Mesenchymal stem cell (in vitro differentiated cells and primary cell): ENCODE measurements around the gene SCART1.

Source experiments
- DNase-seq: peaks from one replicate; pipeline ENCODE4 v3.0.0-alpha.2; 2013
- H2AFZ ChIP-seq: one replicate; pipeline ENCODE4 v1.6.1; 2013; ENCODE audit warnings: low read depth, mild to moderate bottlenecking, control low read depth, inconsistent platforms, low read length, moderate library complexity
- H2AK5ac ChIP-seq: 2 replicates; pipeline ENCODE4 v1.6.1; 2013; ENCODE audit warnings: low read length, moderate library complexity, mild to moderate bottlenecking, inconsistent platforms; ENCODE audit not compliant: severe bottlenecking
- H2BK120ac ChIP-seq: one replicate; pipeline ENCODE4 v1.6.1; 2013; ENCODE audit warnings: low read depth, mild to moderate bottlenecking, inconsistent platforms, low read length, moderate library complexity
- H2BK12ac ChIP-seq, 2 experiments: one replicate each; pipeline ENCODE4 v1.6.1; 2013; ENCODE audit warnings: inconsistent platforms in 2 of 2, low read length in 2 of 2, mild to moderate bottlenecking in 2 of 2, moderate library complexity in 2 of 2, control low read depth in 1 of 2
- H2BK15ac ChIP-seq: one replicate; pipeline ENCODE4 v1.6.1; 2013; ENCODE audit warnings: mild to moderate bottlenecking, low read depth, inconsistent platforms; ENCODE audit not compliant: poor library complexity, severe bottlenecking
- H2BK5ac ChIP-seq: 2 replicates; pipeline ENCODE4 v1.6.1; 2013; ENCODE audit warnings: low read depth, mild to moderate bottlenecking, low read length, control low read depth, inconsistent platforms; ENCODE audit not compliant: poor library complexity, severe bottlenecking
- H3K14ac ChIP-seq, 2 experiments: one replicate each; pipeline ENCODE4 v1.6.1; 2013; ENCODE audit warnings: inconsistent platforms in 2 of 2, low read length in 2 of 2, control low read depth in 1 of 2, mild to moderate bottlenecking in 1 of 2, moderate library complexity in 1 of 2
- H3K18ac ChIP-seq, 2 experiments: one replicate each; pipeline ENCODE4 v1.6.1; 2013; ENCODE audit warnings: inconsistent platforms in 2 of 2, low read length in 2 of 2, control low read depth in 1 of 2, low read depth in 1 of 2, mild to moderate bottlenecking in 1 of 2
- H3K23ac ChIP-seq, 2 experiments: one replicate each; pipeline ENCODE4 v1.6.1; 2013; ENCODE audit warnings: inconsistent platforms in 2 of 2, low read length in 2 of 2, mild to moderate bottlenecking in 2 of 2, moderate library complexity in 2 of 2, control low read depth in 1 of 2
- H3K27ac ChIP-seq: 2 replicates; pipeline ENCODE4 v1.5.1; 2013; ENCODE audit warnings: mild to moderate bottlenecking, moderate library complexity, low read length, control low read depth, inconsistent platforms; ENCODE audit not compliant: poor library complexity, severe bottlenecking
- H3K27me3 ChIP-seq, 2 experiments: 2 replicates each; pipeline versions ENCODE4 v1.6.1 to v1.7.0; 2013; ENCODE audit warnings: low read length in 2 of 2, mild to moderate bottlenecking in 2 of 2, moderate library complexity in 2 of 2, control low read depth in 1 of 2, inconsistent platforms in 1 of 2; ENCODE audit not compliant: control insufficient read depth in 1 of 2, insufficient read depth in 1 of 2
- H3K36me3 ChIP-seq, 2 experiments: 2 replicates each; pipeline versions ENCODE4 v1.6.1 to v1.7.0; 2013; ENCODE audit warnings: low read length in 2 of 2, control low read depth in 1 of 2, inconsistent platforms in 1 of 2, low read depth in 1 of 2, mild to moderate bottlenecking in 1 of 2; ENCODE audit not compliant: insufficient read depth in 2 of 2, control insufficient read depth in 1 of 2
- H3K4ac ChIP-seq, 2 experiments: one replicate each; pipeline ENCODE4 v1.6.1; 2013; ENCODE audit warnings: inconsistent platforms in 2 of 2, low read length in 2 of 2, mild to moderate bottlenecking in 2 of 2, moderate library complexity in 2 of 2, control low read depth in 1 of 2, low read depth in 1 of 2
- H3K4me1 ChIP-seq: 2 replicates; pipeline ENCODE4 v1.6.1; 2013; ENCODE audit warnings: low read depth, low read length, control low read depth; ENCODE audit not compliant: control insufficient read depth, insufficient read depth
- H3K4me2 ChIP-seq: 2 replicates; pipeline ENCODE4 v1.6.1; 2013; ENCODE audit warnings: low read length, mild to moderate bottlenecking, inconsistent platforms; ENCODE audit not compliant: poor library complexity, severe bottlenecking
- H3K4me3 ChIP-seq, 2 experiments: 2 replicates each; pipeline versions ENCODE4 v1.5.1 to v1.7.0; 2013; ENCODE audit warnings: low read length in 2 of 2, mild to moderate bottlenecking in 2 of 2, control low read depth in 1 of 2, low read depth in 1 of 2; ENCODE audit not compliant: insufficient read depth in 1 of 2
- H3K79me1 ChIP-seq: replicated peaks from 2 replicates; pipeline ENCODE4 v1.6.1; 2013; ENCODE audit warnings: mild to moderate bottlenecking, control low read depth, low read length, inconsistent platforms; ENCODE audit not compliant: poor library complexity, severe bottlenecking
- H3K9ac ChIP-seq: 2 replicates; pipeline ENCODE4 v1.7.0; 2013; ENCODE audit warnings: mild to moderate bottlenecking, low read length, moderate library complexity
- H3K9me3 ChIP-seq: 2 replicates; pipeline ENCODE4 v1.7.0; 2013; ENCODE audit warnings: mild to moderate bottlenecking, low read length; ENCODE audit not compliant: control insufficient read depth
- H4K8ac ChIP-seq: one replicate; pipeline ENCODE4 v1.6.1; 2013; ENCODE audit warnings: inconsistent platforms, mild to moderate bottlenecking, low read length, moderate library complexity
- H4K91ac ChIP-seq: one replicate; pipeline ENCODE4 v1.6.1; 2013; ENCODE audit warnings: mild to moderate bottlenecking, low read length, inconsistent platforms
- WGBS: methylation state at CpG from one replicate; pipeline ENCODE4 v1.1.7; 2013; ENCODE audit warnings: mixed read lengths; 5-methylcytosine and 5-hydroxymethylcytosine counted together

The SCART1 gene

DNA sequence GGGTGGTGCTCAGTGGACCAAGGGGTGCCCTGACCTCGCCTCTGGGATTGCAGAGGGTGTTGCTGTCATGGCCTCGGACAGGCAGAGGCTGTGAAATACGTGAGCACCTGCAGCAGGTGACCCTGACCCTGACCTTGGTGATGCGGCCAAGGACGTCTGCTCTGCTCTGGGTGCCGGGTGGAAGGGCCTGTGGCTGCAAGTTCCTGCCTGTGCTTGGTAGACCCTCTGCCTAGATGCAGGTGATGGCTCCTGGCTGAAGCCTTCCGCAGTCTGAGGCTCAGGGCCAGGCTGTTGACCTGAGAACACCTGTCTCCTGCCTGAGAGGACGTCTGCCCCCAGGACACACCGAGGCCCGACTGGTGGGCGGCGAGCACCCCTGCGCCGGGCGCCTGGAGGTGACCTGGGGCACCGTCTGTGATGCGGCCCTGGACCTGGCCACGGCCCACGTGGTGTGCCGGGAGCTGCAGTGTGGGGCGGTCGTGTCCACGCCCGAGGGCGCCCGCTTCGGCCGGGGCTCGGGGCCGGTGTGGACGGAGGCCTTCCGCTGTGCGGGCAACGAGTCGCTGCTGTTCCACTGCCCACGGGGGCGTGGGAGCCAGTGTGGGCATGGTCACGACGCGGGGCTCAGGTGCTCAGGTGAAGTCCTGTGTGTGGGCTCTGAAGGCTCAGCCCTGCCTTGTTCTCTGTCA, 4.4 kb downstream of the SCART1 start:
- no peak overlapping the region for H3K18ac ChIP-seq
- H3K4me3 ChIP-seq: no peak overlapping the region
- H3K23ac ChIP-seq: no peak overlapping the region
- H3K9ac ChIP-seq: no peak overlapping the region
- H3K36me3 ChIP-seq: peaks cover 2 to 33% of the 10 kb centered on the region in 2 experiments
- no peak overlapping the region for H2BK15ac ChIP-seq
- no peak overlapping the region for H4K8ac ChIP-seq
- no peak overlapping the region for H2BK5ac ChIP-seq
- H2BK120ac ChIP-seq: no peak overlapping the region
- no peak overlapping the region for H2AK5ac ChIP-seq
- H4K91ac ChIP-seq: no peak overlapping the region
- no peak overlapping the region for H3K4me2 ChIP-seq
- H3K79me1 ChIP-seq: no peaks in the 10 kb centered on the region
- H3K4ac ChIP-seq: no peak overlapping the region
- WGBS: 91% methylated on average over 40 of the region's 40 CpGs
- no peaks in the 10 kb centered on the region for H3K27me3 ChIP-seq
- H3K9me3 ChIP-seq: no peaks in the 10 kb centered on the region
- H2BK12ac ChIP-seq: no peak overlapping the region
- no peak overlapping the region for H3K14ac ChIP-seq
- no peak overlapping the region for H2AFZ ChIP-seq
- H3K4me1 ChIP-seq: no peaks in the 10 kb centered on the region
- DNase-seq: no peak
- no peak overlapping the region for H3K27ac ChIP-seq

DNA sequence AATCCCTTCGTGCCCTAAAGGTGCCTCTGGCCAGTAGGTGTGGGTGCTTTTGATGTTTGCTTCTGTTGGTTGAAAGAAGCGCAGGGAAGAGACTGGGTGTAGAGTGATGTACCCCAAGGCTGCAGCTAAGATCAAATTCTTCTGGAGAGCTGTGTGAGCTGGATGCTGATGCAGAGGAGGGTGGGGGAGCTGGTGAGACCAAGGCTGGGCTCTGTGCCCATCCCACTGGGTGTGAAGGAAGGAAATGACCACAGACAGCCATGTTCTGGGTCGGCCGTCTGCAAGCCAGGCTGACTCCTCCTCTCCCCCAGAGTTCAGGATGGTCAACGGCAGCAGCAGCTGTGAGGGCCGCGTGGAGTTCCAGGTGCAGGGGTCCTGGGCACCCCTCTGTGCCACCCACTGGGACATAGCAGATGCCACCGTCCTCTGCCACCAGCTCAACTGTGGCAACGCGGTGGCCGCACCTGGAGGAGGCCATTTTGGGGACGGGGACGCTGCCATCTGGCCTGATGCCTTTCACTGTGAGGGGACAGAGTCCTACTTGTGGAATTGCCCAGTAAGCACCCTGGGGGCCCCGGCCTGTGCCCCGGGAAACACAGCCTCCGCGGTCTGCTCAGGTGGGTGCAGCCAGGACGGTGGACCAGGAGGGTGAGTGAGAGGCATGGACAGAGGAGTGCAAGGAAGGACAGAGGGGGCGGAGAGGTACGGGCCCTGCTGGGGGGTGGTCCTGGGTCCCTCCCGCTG, 5.1 kb downstream of the SCART1 start:
- no peak overlapping the region for H3K14ac ChIP-seq
- H3K4ac ChIP-seq: no peak overlapping the region
- H2BK15ac ChIP-seq: no peak overlapping the region
- H4K8ac ChIP-seq: peak overlapping the region; percentile 19
- H3K36me3 ChIP-seq: peaks cover 2 to 33% of the 10 kb centered on the region in 2 experiments
- H3K4me3 ChIP-seq: no peak overlapping the region
- no peak overlapping the region for H2BK120ac ChIP-seq
- no peak overlapping the region for H3K23ac ChIP-seq
- no peak overlapping the region for H3K18ac ChIP-seq
- no peaks in the 10 kb centered on the region for H3K27me3 ChIP-seq
- no peak overlapping the region for H2AFZ ChIP-seq
- no peak overlapping the region for H3K27ac ChIP-seq
- H2BK12ac ChIP-seq: no peak overlapping the region
- WGBS: 87% methylated on average over 21 of the region's 21 CpGs
- H4K91ac ChIP-seq: no peak overlapping the region
- no peaks in the 10 kb centered on the region for H3K9me3 ChIP-seq
- no peak overlapping the region for H2AK5ac ChIP-seq
- H2BK5ac ChIP-seq: no peak overlapping the region
- no peak for DNase-seq
- no peaks in the 10 kb centered on the region for H3K79me1 ChIP-seq
- no peak overlapping the region for H3K4me2 ChIP-seq
- no peak overlapping the region for H3K9ac ChIP-seq
- no peaks in the 10 kb centered on the region for H3K4me1 ChIP-seq

DNA sequence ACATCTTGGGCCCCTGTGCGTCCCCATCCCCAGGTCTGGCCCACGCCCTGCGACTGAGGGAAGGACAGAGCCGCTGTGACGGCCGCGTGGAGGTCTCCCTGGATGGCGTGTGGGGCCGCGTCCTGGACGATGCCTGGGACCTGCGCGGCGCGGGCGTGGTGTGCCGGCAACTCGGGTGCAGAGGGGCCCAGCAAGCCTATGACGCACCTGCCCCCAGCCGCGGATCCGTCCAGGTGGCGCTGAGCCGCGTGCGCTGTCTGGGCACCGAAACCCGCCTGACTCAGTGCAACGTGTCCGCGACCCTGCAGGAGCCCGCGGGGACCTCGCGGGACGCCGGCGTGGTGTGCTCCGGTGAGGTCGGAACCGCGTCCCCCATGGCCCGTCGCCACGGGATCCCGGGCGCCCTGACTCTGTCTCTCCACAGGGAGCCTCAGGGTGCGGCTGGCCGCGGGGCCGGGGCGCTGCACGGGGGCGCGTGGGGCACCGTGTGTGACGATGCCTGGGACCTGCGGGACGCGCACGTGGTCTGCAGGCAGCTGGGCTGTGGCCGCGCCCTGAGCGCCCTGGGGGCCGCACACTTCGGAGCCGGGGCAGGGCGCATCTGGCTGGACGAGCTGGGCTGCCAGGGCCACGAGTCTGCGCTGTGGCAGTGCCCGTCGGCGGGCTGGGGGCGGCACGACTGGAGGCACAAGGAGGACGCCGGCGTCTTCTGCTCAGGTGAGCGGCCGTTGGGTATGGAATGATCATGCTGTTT, 5.9 kb downstream of the SCART1 start:
- Histone ChIP-seq H3K4me1 (no peaks in the 10 kb centered on the region), H3K27ac (no peak overlapping the region), H2BK15ac (no peak overlapping the region), H3K79me1 (no peaks in the 10 kb centered on the region), H2BK12ac (no peak overlapping the region), H3K18ac (no peak overlapping the region), H3K4ac (no peak overlapping the region), H3K14ac (no peak overlapping the region), H2BK5ac (no peak overlapping the region), H3K9me3 (no peaks in the 10 kb centered on the region), H4K8ac (no peak overlapping the region), H3K4me2 (no peak overlapping the region), H3K27me3 (no peaks in the 10 kb centered on the region), H2AK5ac (no peak overlapping the region), H4K91ac (peak overlapping the region; percentile 79), H3K4me3 (no peak overlapping the region), H3K23ac (no peak overlapping the region), H2AFZ (no peak overlapping the region), H3K9ac (no peak overlapping the region), H3K36me3 (peaks cover 2 to 34% of the 10 kb centered on the region in 2 experiments), H2BK120ac (no peak overlapping the region)
- 95% methylated on average over 81 of the region's 81 CpGs for WGBS
- DNase-seq: no peak

DNA sequence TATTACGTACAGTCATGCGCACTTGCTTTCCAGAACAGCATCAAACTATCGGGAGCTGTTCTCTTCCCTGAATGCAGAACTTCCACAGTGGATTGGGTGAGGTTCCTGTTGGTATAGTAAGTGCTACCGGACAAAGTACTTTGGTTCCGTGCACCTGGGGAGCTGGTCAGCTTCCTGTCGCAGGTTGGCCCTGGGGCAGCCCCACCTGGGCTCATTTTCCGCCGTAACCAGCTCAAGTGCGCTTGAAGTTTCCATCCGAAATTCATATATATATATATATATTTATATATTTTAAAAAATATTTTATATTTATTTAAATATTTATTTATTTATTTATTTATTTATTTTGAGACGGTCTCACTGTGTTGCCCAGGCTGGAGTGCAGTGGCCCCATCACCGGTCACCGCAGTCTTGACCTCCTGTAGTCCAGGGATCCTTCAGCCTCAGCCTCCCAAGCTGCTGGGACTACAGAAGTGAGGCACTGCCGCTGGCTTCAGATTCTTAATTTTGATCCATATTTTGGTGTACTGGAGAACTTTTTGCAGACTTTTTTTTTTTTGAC, 6.5 kb downstream of the SCART1 start:
- no peak overlapping the region for H3K18ac ChIP-seq
- no peak overlapping the region for H2BK120ac ChIP-seq
- no peak overlapping the region for H3K4me3 ChIP-seq
- H3K9me3 ChIP-seq: no peaks in the 10 kb centered on the region
- H3K36me3 ChIP-seq: peaks cover 2 to 40% of the 10 kb centered on the region in 2 experiments
- no peak overlapping the region for H3K23ac ChIP-seq
- no peak overlapping the region for H3K4me2 ChIP-seq
- H3K4ac ChIP-seq: no peak overlapping the region
- H3K14ac ChIP-seq: no peak overlapping the region
- no peaks in the 10 kb centered on the region for H3K27me3 ChIP-seq
- no peak overlapping the region for H3K9ac ChIP-seq
- H4K8ac ChIP-seq: no peak overlapping the region
- no peak overlapping the region for H2BK5ac ChIP-seq
- H3K79me1 ChIP-seq: no peaks in the 10 kb centered on the region
- no peak for DNase-seq
- H2AK5ac ChIP-seq: no peak overlapping the region
- no peak overlapping the region for H2BK12ac ChIP-seq
- no peak overlapping the region for H4K91ac ChIP-seq
- WGBS: 95% methylated on average over 8 of the region's 14 CpGs
- no peak overlapping the region for H3K27ac ChIP-seq
- no peak overlapping the region for H2BK15ac ChIP-seq
- H2AFZ ChIP-seq: no peak overlapping the region
- H3K4me1 ChIP-seq: no peaks in the 10 kb centered on the region
